B cell (primary cell): ENCODE results near the gene CCDC30. TPM values are rescaled to one million over a fixed set of nuclear protein-coding genes. Genes with fewer than 3 reads are reported as not detected.
A peak's percentile ranks its signal among the peaks of the same experiment; 100 is the strongest.

Source experiments
- ATAC-seq: fragments of 200-7000 bp; cut with Tn5 transposase; one replicate; pipeline ENCODE4 v1.10.0; 2021; ENCODE audit warnings: low read depth, mild to moderate bottlenecking, moderate number of reproducible peaks, moderate library complexity
- CTCF ChIA-PET: fragments of 350-600 bp; sonication (Branson Sonifier 250); formaldehyde crosslinking; loops from one replicate; lab custom pipeline; 2021; ENCODE audit warnings: antibody characterized with exemption, inconsistent platforms; lab: Charles Lee
- POLR2A ChIA-PET: fragments of 350-600 bp; sonication (Branson Sonifier 250); formaldehyde crosslinking; loops from one replicate; lab custom pipeline; 2021; ENCODE audit warnings: antibody characterized with exemption; lab: Charles Lee
- DNase-seq: peaks from one replicate; pipeline ENCODE4 v3.0.0; 2013
- H2AFZ ChIP-seq: 2 replicates; pipeline ENCODE4 v1.6.1; 2012; ENCODE audit warnings: mild to moderate bottlenecking, low read depth, low read length; ENCODE audit not compliant: insufficient read depth, poor library complexity, severe bottlenecking
- H3K27ac ChIP-seq, 2 donors: 1 replicate in 1 of 2; 2 replicates in 1 of 2; pipeline ENCODE4 v1.5.1; 2012 to 2013; ENCODE audit warnings: low read length in 2 of 2, mild to moderate bottlenecking in 2 of 2, moderate library complexity in 1 of 2
- H3K27me3 ChIP-seq, 4 experiments: fragments of 200-600 bp in 1 of 4; sonication (generic) in 1 of 4; replicated peaks in 1 of 4; 1 replicate in 2 of 4; 2 replicates in 2 of 4; pipeline versions ENCODE4 v1.6.1 to v1.7.0; 2013 to 2016; ENCODE audit warnings: low read length in 3 of 4, mild to moderate bottlenecking in 2 of 4, mixed read lengths in 1 of 4, moderate library complexity in 1 of 4; ENCODE audit not compliant: insufficient read depth in 4 of 4, control insufficient read depth in 3 of 4; ENCODE audit errors: control extremely low read depth in 1 of 4
- H3K36me3 ChIP-seq, 2 experiments: replicated peaks in 1 of 2; 1 replicate in 1 of 2; 2 replicates in 1 of 2; pipeline versions ENCODE4 v1.6.1 to v1.7.1; 2013; ENCODE audit warnings: low read length in 1 of 2; ENCODE audit not compliant: insufficient read depth in 2 of 2, control insufficient read depth in 1 of 2; ENCODE audit errors: control extremely low read depth in 1 of 2, extremely low read depth in 1 of 2
- H3K4me1 ChIP-seq, 2 donors: fragments of 200-600 bp in 1 of 2; sonication (generic) in 1 of 2; 1 replicate in 1 of 2; 2 replicates in 1 of 2; pipeline versions ENCODE4 v1.5.1 to v1.6.1; 2013 to 2017; ENCODE audit warnings: low read length in 2 of 2; ENCODE audit not compliant: control insufficient read depth in 2 of 2, insufficient read depth in 2 of 2
- H3K4me2 ChIP-seq: replicated peaks from 2 replicates; pipeline ENCODE3; 2012; ENCODE audit warnings: mild to moderate bottlenecking, low read depth, low read length; ENCODE audit not compliant: poor library complexity, severe bottlenecking
- H3K4me3 ChIP-seq, 5 experiments: fragments of 200-600 bp in 1 of 5; sonication (generic) in 1 of 5; 1 replicate in 3 of 5; 2 replicates in 2 of 5; pipeline versions ENCODE4 v1.5.1 to v1.7.0; 2011 to 2016; ENCODE audit warnings: low read length in 4 of 5, mild to moderate bottlenecking in 4 of 5, low read depth in 2 of 5, control low read depth in 1 of 5, moderate library complexity in 1 of 5; ENCODE audit not compliant: insufficient read depth in 1 of 5; ENCODE audit errors: control extremely low read depth in 1 of 5, extremely low read depth in 1 of 5
- H3K79me2 ChIP-seq: fragments of 200-600 bp; sonication (generic); one replicate; pipeline ENCODE4 v1.6.0; 2016; ENCODE audit warnings: low read length; ENCODE audit not compliant: control insufficient read depth, insufficient read depth
- H3K9ac ChIP-seq: fragments of 200-600 bp; sonication (generic); 2 replicates; pipeline ENCODE4 v1.6.1; 2017; ENCODE audit warnings: mild to moderate bottlenecking, low read length, moderate library complexity
- H3K9me3 ChIP-seq, 3 donors: one replicate each; pipeline versions ENCODE4 v1.6.1 to v1.7.1; 2013; ENCODE audit warnings: low read length in 2 of 3; ENCODE audit not compliant: control insufficient read depth in 2 of 3, insufficient read depth in 1 of 3; ENCODE audit errors: control extremely low read depth in 1 of 3
- H4K20me1 ChIP-seq: 2 replicates; pipeline ENCODE4 v1.6.0; 2012; ENCODE audit warnings: mild to moderate bottlenecking, low read length; ENCODE audit not compliant: insufficient read depth, control insufficient read depth, poor library complexity, severe bottlenecking
- H3K27ac Mint-ChIP-seq: one replicate; pipeline ENCODE4 v1.8.0; 2021; ENCODE audit warnings: mixed read lengths
- H3K27me3 Mint-ChIP-seq: one replicate; pipeline ENCODE4 v1.8.0; 2021; ENCODE audit warnings: mixed read lengths
- H3K4me1 Mint-ChIP-seq: one replicate; pipeline ENCODE4 v1.8.0; 2021; ENCODE audit warnings: mixed read lengths
- H3K4me3 Mint-ChIP-seq: one replicate; pipeline ENCODE4 v1.8.0; 2021; ENCODE audit warnings: mixed read lengths
- H3K9me3 Mint-ChIP-seq: one replicate; pipeline ENCODE4 v1.8.0; 2022; ENCODE audit warnings: mixed read lengths; ENCODE audit not compliant: insufficient read depth
- EZH2 ChIP-seq: IDR thresholded peaks from 2 replicates; pipeline ENCODE4 v1.6.1; 2012; ENCODE audit warnings: borderline replicate concordance, low read depth, mild to moderate bottlenecking, moderate library complexity, low read length; ENCODE audit not compliant: insufficient read depth, poor library complexity, severe bottlenecking
- WGBS: methylation state at CpG from one replicate; pipeline ENCODE4 v1.1.5; 2013; ENCODE audit warnings: missing lambda C conversion rate; ENCODE audit not compliant: insufficient coverage; 5-methylcytosine and 5-hydroxymethylcytosine counted together
- intact Hi-C: fragments of 100-400 bp; cut with micrococcal nuclease; formaldehyde crosslinking; loops from one replicate; pipeline ENCODE4 v1.10.0; 2022
- polyA plus RNA-seq: library from polyadenylated mRNA; depleted of rRNA; stranded (reverse); fragments of >200 nt; gene quantifications from 2 replicates; pipeline ENCODE4 v1.2.3, GENCODE V29; 2012
- total RNA-seq, 2 donors: library from RNA; stranded (reverse); fragments of 120-200 nt in 1 of 2; gene quantifications; 1 replicate in 1 of 2; 2 replicates in 1 of 2; pipeline versions ENCODE4 v1.2.3 to v1.2.4, GENCODE V29; 2013 to 2022
- TF ChIP-seq, protein P1 (sequence below): fragments of 200-600 bp; IDR thresholded peaks from one replicate; pipeline ENCODE4 v1.8.0; 2022; ENCODE audit warnings: antibody characterized with exemption, mild to moderate bottlenecking

Gene CCDC30
- total and polyA plus RNA-seq, 2 donors (not counting 1 experiment from before 2014, with no cell fraction given) = 1.4 to 7.4 TPM

GRCh38 chr1:42529724-42530181, 66.7 kb downstream of the CCDC30 start:
- Histone ChIP-seq H3K4me2 (peak overlapping the region; percentile 67), H3K27me3 (no peaks in the 10 kb centered on the region), H3K79me2 (no peaks in the 10 kb centered on the region), H3K4me1 (peaks cover 3 to 9% of the 10 kb centered on the region in 2 donors), H3K9ac (peak overlapping the region; percentile 58), H3K36me3 (no peaks in the 10 kb centered on the region), H3K4me3 (peak overlapping the region in 4 of 5 experiments; percentile 20 to 79 (median 50)), H3K9me3 (peaks cover 0 to 3% (median 0%) of the 10 kb centered on the region in 3 donors), H3K27ac (no peak overlapping the region), H4K20me1 (no peaks in the 10 kb centered on the region), H2AFZ (peak overlapping the region; percentile 82)
- POLR2A ChIA-PET = no interaction called here
- H3K4me3 Mint-ChIP-seq = peak overlapping the region; percentile 84
- no peaks in the 10 kb centered on the region for H3K27me3 Mint-ChIP-seq
- ATAC-seq (peak; percentile 17), DNase-seq (peak; percentile 40)
- intact Hi-C loops = no loop called here
- H3K4me1 Mint-ChIP-seq = peaks cover 13% of the 10 kb centered on the region
- no peaks in the 10 kb centered on the region for H3K9me3 Mint-ChIP-seq
- 44% methylated on average over 3 of the region's 3 CpGs for WGBS
- H3K27ac Mint-ChIP-seq = peak overlapping the region; percentile 2
- no peak for TF ChIP-seq EZH2
- CTCF ChIA-PET = no interaction called here

DNA sequence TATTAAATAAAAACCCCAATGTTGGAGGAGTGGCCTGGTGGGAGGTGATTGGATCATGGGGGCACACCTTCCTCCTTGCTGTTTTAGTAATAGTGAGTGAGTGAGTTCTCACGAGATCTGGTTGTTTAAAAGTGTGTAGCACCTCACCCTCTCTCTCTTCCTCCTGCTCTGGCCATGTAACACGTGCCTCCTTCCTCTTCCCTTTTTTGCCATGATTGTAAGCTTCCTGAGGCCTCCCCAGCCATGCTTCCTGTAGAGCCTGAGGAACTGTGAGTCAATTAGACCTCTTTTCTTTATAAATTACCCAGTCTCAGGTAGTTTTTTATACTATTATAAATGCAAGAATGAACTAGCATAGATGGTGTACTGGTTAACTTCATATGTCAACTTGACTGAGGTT, 68.0 kb downstream of the CCDC30 start:
- intact Hi-C loops = no loop called here
- Histone ChIP-seq H3K4me2 (no peak overlapping the region), H3K9me3 (peaks cover 0 to 3% (median 0%) of the 10 kb centered on the region in 3 donors), H3K27ac (no peak overlapping the region), H3K79me2 (no peaks in the 10 kb centered on the region), H3K36me3 (no peaks in the 10 kb centered on the region), H4K20me1 (no peaks in the 10 kb centered on the region), H2AFZ (no peak overlapping the region), H3K4me1 (peaks cover 3 to 9% of the 10 kb centered on the region in 2 donors), H3K27me3 (no peaks in the 10 kb centered on the region), H3K4me3 (no peak overlapping the region), H3K9ac (no peak overlapping the region)
- no CpG with 5 or more reads among the region's 2 CpGs for WGBS
- no peaks in the 10 kb centered on the region for H3K27me3 Mint-ChIP-seq
- TF ChIP-seq, protein P1, sequence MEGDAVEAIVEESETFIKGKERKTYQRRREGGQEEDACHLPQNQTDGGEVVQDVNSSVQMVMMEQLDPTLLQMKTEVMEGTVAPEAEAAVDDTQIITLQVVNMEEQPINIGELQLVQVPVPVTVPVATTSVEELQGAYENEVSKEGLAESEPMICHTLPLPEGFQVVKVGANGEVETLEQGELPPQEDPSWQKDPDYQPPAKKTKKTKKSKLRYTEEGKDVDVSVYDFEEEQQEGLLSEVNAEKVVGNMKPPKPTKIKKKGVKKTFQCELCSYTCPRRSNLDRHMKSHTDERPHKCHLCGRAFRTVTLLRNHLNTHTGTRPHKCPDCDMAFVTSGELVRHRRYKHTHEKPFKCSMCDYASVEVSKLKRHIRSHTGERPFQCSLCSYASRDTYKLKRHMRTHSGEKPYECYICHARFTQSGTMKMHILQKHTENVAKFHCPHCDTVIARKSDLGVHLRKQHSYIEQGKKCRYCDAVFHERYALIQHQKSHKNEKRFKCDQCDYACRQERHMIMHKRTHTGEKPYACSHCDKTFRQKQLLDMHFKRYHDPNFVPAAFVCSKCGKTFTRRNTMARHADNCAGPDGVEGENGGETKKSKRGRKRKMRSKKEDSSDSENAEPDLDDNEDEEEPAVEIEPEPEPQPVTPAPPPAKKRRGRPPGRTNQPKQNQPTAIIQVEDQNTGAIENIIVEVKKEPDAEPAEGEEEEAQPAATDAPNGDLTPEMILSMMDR = no peak
- no peak for TF ChIP-seq EZH2
- ATAC-seq (no peak), DNase-seq (no peak)
- CTCF ChIA-PET = no interaction called here
- H3K27ac Mint-ChIP-seq = no peak overlapping the region
- POLR2A ChIA-PET = no interaction called here
- no peak overlapping the region for H3K4me3 Mint-ChIP-seq
- no peaks in the 10 kb centered on the region for H3K9me3 Mint-ChIP-seq
- peaks cover 13% of the 10 kb centered on the region for H3K4me1 Mint-ChIP-seq
